Transverse colon (tissue), 4 donors: ENCODE data around the gene MBNL1.

ENCODE experiments used
- EP300 ChIP-seq: sonication (generic); formaldehyde crosslinking; IDR thresholded peaks from one replicate; pipeline ENCODE4 v1.6.1; 2017; ENCODE audit warnings: antibody characterized with exemption, low read depth
- POLR2A ChIP-seq: fragments of 450-650 bp; IDR thresholded peaks from one replicate; pipeline ENCODE4 v1.6.1; 2016; ENCODE audit warnings: antibody characterized with exemption, mild to moderate bottlenecking, moderate library complexity
- POLR2AphosphoS5 ChIP-seq, 3 donors: sonication (generic); formaldehyde crosslinking; IDR thresholded peaks; one replicate each; pipeline ENCODE4 v1.6.1; 2016; ENCODE audit warnings: antibody characterized with exemption in 3 of 3
- TF ChIP-seq, protein P1 (sequence below), 5 experiments: fragments of 200-600 bp in 3 of 5; fragments of 450-650 bp in 2 of 5; sonication (generic) in 3 of 5; IDR thresholded peaks; 1 replicate in 2 of 5; 2 replicates in 3 of 5; pipeline ENCODE4 v1.5.1; 2016 to 2017; ENCODE audit warnings: antibody characterized with exemption in 5 of 5, inconsistent platforms in 3 of 5, mild to moderate bottlenecking in 2 of 5, moderate library complexity in 1 of 5

DNA sequence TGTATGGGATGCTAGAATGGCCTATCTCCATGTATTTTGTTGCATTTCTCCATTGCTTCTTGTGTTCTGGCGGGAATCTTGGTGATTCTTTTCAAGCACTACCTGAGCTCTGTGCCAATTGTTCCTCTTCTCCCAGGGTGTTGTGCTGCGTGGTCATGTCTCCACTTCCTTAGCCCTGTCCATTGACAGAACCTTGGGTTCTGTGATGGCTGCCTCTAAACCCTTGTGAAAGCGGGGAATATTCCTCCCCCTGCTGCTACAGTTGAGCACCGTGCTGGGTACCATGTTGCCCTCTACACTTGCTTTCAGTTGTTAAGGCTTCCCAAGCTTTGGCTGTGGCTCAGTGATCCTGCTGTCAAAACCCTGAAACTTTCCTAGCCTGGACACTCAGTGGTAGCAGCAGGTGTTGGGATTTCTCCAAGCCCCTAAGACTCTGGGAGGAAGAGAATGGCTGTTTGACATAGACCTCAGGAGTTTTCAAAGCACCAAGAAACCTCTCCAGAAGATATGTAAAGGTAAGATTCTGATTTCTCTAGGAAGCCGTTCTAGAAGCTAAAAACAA is 69.5 kb downstream of the MBNL1 start:
- TF ChIP-seq EP300 (no peak), POLR2A (no peak), POLR2AphosphoS5 (IDR thresholded peaks at IDR 0.05) (no peak)
- TF ChIP-seq, protein P1, sequence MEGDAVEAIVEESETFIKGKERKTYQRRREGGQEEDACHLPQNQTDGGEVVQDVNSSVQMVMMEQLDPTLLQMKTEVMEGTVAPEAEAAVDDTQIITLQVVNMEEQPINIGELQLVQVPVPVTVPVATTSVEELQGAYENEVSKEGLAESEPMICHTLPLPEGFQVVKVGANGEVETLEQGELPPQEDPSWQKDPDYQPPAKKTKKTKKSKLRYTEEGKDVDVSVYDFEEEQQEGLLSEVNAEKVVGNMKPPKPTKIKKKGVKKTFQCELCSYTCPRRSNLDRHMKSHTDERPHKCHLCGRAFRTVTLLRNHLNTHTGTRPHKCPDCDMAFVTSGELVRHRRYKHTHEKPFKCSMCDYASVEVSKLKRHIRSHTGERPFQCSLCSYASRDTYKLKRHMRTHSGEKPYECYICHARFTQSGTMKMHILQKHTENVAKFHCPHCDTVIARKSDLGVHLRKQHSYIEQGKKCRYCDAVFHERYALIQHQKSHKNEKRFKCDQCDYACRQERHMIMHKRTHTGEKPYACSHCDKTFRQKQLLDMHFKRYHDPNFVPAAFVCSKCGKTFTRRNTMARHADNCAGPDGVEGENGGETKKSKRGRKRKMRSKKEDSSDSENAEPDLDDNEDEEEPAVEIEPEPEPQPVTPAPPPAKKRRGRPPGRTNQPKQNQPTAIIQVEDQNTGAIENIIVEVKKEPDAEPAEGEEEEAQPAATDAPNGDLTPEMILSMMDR (IDR thresholded peaks at IDR 0.05), result no peak
